ENCODE data around the gene ATP9A. TPM values are rescaled to one million over a fixed set of nuclear protein-coding genes. Genes with fewer than 3 reads are reported as not detected.
A peak's percentile ranks its signal among the peaks of the same experiment; 100 is the strongest.

Gene ATP9A
- total RNA-seq, 6 experiments from 2014 or later: 21.4 to 34.0 (median 22.8) TPM

GRCh38 chr20:51594236-51595057, 173.7 kb downstream of the ATP9A start:
- DNase-seq: no peak
- Mint-ChIP-seq H3K36me3 (ENCODE audit: low read depth) (no peaks in the 10 kb centered on the region), H3K9me3 (no peaks in the 10 kb centered on the region), H3K27ac (peak overlapping the region; percentile 72), H3K4me3 (peak overlapping the region; percentile 66), H3K4me1 (ENCODE audit: low read depth) (peaks cover 29% of the 10 kb centered on the region), H3K27me3 (ENCODE audit: insufficient read depth) (peaks cover 2% of the 10 kb centered on the region; the same call in 1 of the 2 replicates)
- no peak for TF ChIP-seq CTCF (IDR thresholded peaks at IDR 0.05)

- no peak for DNase-seq
- Mint-ChIP-seq H3K4me1 (ENCODE audit: low read depth) (peaks cover 29% of the 10 kb centered on the region), H3K36me3 (ENCODE audit: low read depth) (no peaks in the 10 kb centered on the region), H3K27me3 (ENCODE audit: insufficient read depth) (peaks cover 2% of the 10 kb centered on the region; the same call in 1 of the 2 replicates), H3K9me3 (no peaks in the 10 kb centered on the region), H3K27ac (no peak overlapping the region), H3K4me3 (no peak overlapping the region; the same call in 1 of the 2 replicates)
- TF ChIP-seq CTCF (IDR thresholded peaks at IDR 0.05): no peak
Measured at GRCh38 chr20:51593584-51593983, 174.6 kb downstream of the ATP9A start.

- H3K36me3 Mint-ChIP-seq (ENCODE audit: low read depth): no peaks in the 10 kb centered on the region
- no peak for DNase-seq
- peaks cover 2% of the 10 kb centered on the region; the same call in 1 of the 2 replicates for H3K27me3 Mint-ChIP-seq (ENCODE audit: insufficient read depth)
- H3K4me1 Mint-ChIP-seq (ENCODE audit: low read depth): peaks cover 29% of the 10 kb centered on the region
- H3K4me3 Mint-ChIP-seq: no peak overlapping the region
- H3K27ac Mint-ChIP-seq: no peak overlapping the region; the same call in 1 of the 2 replicates
- H3K9me3 Mint-ChIP-seq: no peaks in the 10 kb centered on the region
- no peak for TF ChIP-seq CTCF (IDR thresholded peaks at IDR 0.05)
Measured at GRCh38 chr20:51592564-51592963, 175.6 kb downstream of the ATP9A start.

- Mint-ChIP-seq H3K9me3 (no peaks in the 10 kb centered on the region), H3K4me1 (ENCODE audit: low read depth) (peaks cover 27% of the 10 kb centered on the region), H3K36me3 (ENCODE audit: low read depth) (no peaks in the 10 kb centered on the region), H3K27me3 (ENCODE audit: insufficient read depth) (peaks cover 2% of the 10 kb centered on the region; the same call in 1 of the 2 replicates), H3K4me3 (no peak overlapping the region), H3K27ac (no peak overlapping the region)
- TF ChIP-seq CTCF (IDR thresholded peaks at IDR 0.05): no peak
- no peak for DNase-seq
Measured at GRCh38 chr20:51591871-51592270, 176.3 kb downstream of the ATP9A start.

GRCh38 chr20:51588762-51589161, 179.4 kb downstream of the ATP9A start:
- no peak overlapping the region for H3K4me3 Mint-ChIP-seq
- no peaks in the 10 kb centered on the region; the same call in none of the 2 replicates for H3K27me3 Mint-ChIP-seq (ENCODE audit: insufficient read depth)
- H3K4me1 Mint-ChIP-seq (ENCODE audit: low read depth): peaks cover 22% of the 10 kb centered on the region
- H3K27ac Mint-ChIP-seq: no peak overlapping the region
- DNase-seq: no peak
- H3K36me3 Mint-ChIP-seq (ENCODE audit: low read depth): no peaks in the 10 kb centered on the region
- TF ChIP-seq CTCF (IDR thresholded peaks at IDR 0.05): no peak
- no peaks in the 10 kb centered on the region for H3K9me3 Mint-ChIP-seq

Measured in HFFc6 (cell line).